IMR-90 (cell line): ENCODE results near the gene AOPEP. TPM values are rescaled to one million over a fixed set of nuclear protein-coding genes. Genes with fewer than 3 reads are reported as not detected.

Experiments used
- ATAC-seq: fragments of 200-7000 bp; cut with Tn5 transposase; 2 replicates; pipeline ENCODE4 v1.9.1; 2020; ENCODE audit warnings: low read depth, mild to moderate bottlenecking, moderate library complexity
- BruUV-seq: library from RNA; stranded (reverse); fragments of 400-500 nt; replicated peaks from 2 replicates; lab custom pipeline; 2021; lab: Mats Ljungman, UMichigan
- CTCF ChIA-PET: fragments of 300-600 bp; formaldehyde crosslinking; extraction: SDS; loops from one replicate; lab custom pipeline; 2021; ENCODE audit warnings: antibody characterized with exemption; lab: Yijun Ruan, JAX
- POLR2A ChIA-PET: fragments of 300-600 bp; sonication (Branson Sonifier 250); formaldehyde crosslinking; loops from one replicate; lab custom pipeline; 2022; ENCODE audit warnings: antibody characterized with exemption; ENCODE audit not compliant: unreplicated experiment; lab: Charles Lee
- DNase-seq: peaks from one replicate; pipeline ENCODE4 v3.0.0; 2013
- H2AFZ ChIP-seq: replicated peaks from 2 replicates; pipeline ENCODE3; 2013; ENCODE audit warnings: low read length, mild to moderate bottlenecking; ENCODE audit not compliant: poor library complexity
- H2AK5ac ChIP-seq: 2 replicates; pipeline ENCODE4 v1.6.1; 2013; ENCODE audit warnings: low read depth, low read length, inconsistent platforms
- H2AK9ac ChIP-seq: replicated peaks from 2 replicates; pipeline ENCODE3; 2013; ENCODE audit warnings: mild to moderate bottlenecking, low read depth, low read length, moderate library complexity; ENCODE audit not compliant: poor library complexity
- H2BK120ac ChIP-seq: 2 replicates; pipeline ENCODE4 v1.6.1; 2013; ENCODE audit warnings: low read depth, low read length, inconsistent platforms
- H2BK15ac ChIP-seq: 3 replicates; pipeline ENCODE4 v1.6.1; 2013; ENCODE audit warnings: low read depth, low read length, inconsistent platforms
- H2BK20ac ChIP-seq: 2 replicates; pipeline ENCODE4 v1.6.1; 2013; ENCODE audit warnings: low read depth, mild to moderate bottlenecking, inconsistent platforms, low read length, moderate library complexity
- H2BK5ac ChIP-seq: 2 replicates; pipeline ENCODE4 v1.6.1; 2013; ENCODE audit warnings: mild to moderate bottlenecking, low read depth, low read length, inconsistent platforms; ENCODE audit not compliant: poor library complexity, severe bottlenecking
- H3K14ac ChIP-seq: replicated peaks from 2 replicates; pipeline ENCODE4 v1.6.1; 2013; ENCODE audit warnings: low read depth, low read length, inconsistent platforms
- H3K18ac ChIP-seq: 2 replicates; pipeline ENCODE4 v1.6.1; 2013; ENCODE audit warnings: low read depth, low read length, control low read depth
- H3K23ac ChIP-seq: 2 replicates; pipeline ENCODE4 v1.6.1; 2013; ENCODE audit warnings: low read depth, low read length, inconsistent platforms
- H3K27ac ChIP-seq: 2 replicates; pipeline ENCODE4 v1.5.1; 2013; ENCODE audit warnings: mild to moderate bottlenecking, control low read depth, low read length; ENCODE audit not compliant: insufficient read depth
- H3K27me3 ChIP-seq: 2 replicates; pipeline ENCODE4 v1.6.1; 2013; ENCODE audit warnings: low read length; ENCODE audit not compliant: control insufficient read depth, insufficient read depth
- H3K36me3 ChIP-seq: 2 replicates; pipeline ENCODE4 v1.6.1; 2013; ENCODE audit warnings: low read length, mixed read lengths; ENCODE audit not compliant: control insufficient read depth, insufficient read depth
- H3K4ac ChIP-seq: 2 replicates; pipeline ENCODE4 v1.6.1; 2013; ENCODE audit warnings: low read depth, low read length, inconsistent platforms
- H3K4me1 ChIP-seq: 2 replicates; pipeline ENCODE4 v1.6.1; 2013; ENCODE audit warnings: low read length, mixed read lengths; ENCODE audit not compliant: control insufficient read depth, insufficient read depth
- H3K4me2 ChIP-seq: 2 replicates; pipeline ENCODE4 v1.6.1; 2013; ENCODE audit warnings: low read depth, mild to moderate bottlenecking, control low read depth, low read length, moderate library complexity
- H3K4me3 ChIP-seq: 2 replicates; pipeline ENCODE4 v1.5.1; 2013; ENCODE audit warnings: low read depth, mild to moderate bottlenecking, control low read depth, low read length, moderate library complexity; ENCODE audit not compliant: insufficient read depth
- H3K56ac ChIP-seq: 2 replicates; pipeline ENCODE4 v1.6.1; 2013; ENCODE audit warnings: low read length, inconsistent platforms; ENCODE audit not compliant: insufficient read depth; ENCODE audit errors: extremely low read depth
- H3K79me1 ChIP-seq, 2 experiments: 2 replicates each; pipeline ENCODE4 v1.6.1; 2013; ENCODE audit warnings: low read length in 2 of 2, inconsistent platforms in 1 of 2, low read depth in 1 of 2
- H3K9ac ChIP-seq: 2 replicates; pipeline ENCODE4 v1.6.1; 2013; ENCODE audit warnings: low read depth, low read length, control low read depth
- H3K9me1 ChIP-seq: 2 replicates; pipeline ENCODE4 v1.6.1; 2013; ENCODE audit warnings: low read length, inconsistent platforms; ENCODE audit not compliant: insufficient read depth
- H3K9me3 ChIP-seq: 2 replicates; pipeline ENCODE4 v1.6.1; 2013; ENCODE audit warnings: low read length; ENCODE audit not compliant: control insufficient read depth, insufficient read depth
- H4K20me1 ChIP-seq: 2 replicates; pipeline ENCODE4 v1.6.1; 2013; ENCODE audit warnings: low read length, inconsistent platforms; ENCODE audit not compliant: insufficient read depth
- H4K5ac ChIP-seq: 2 replicates; pipeline ENCODE4 v1.6.1; 2013; ENCODE audit warnings: mild to moderate bottlenecking, low read depth, low read length, control low read depth
- H4K8ac ChIP-seq, 2 experiments: 2 replicates each; pipeline ENCODE4 v1.6.1; 2013; ENCODE audit warnings: low read depth in 2 of 2, low read length in 2 of 2, control low read depth in 1 of 2, inconsistent platforms in 1 of 2
- H4K91ac ChIP-seq: 2 replicates; pipeline ENCODE4 v1.6.1; 2013; ENCODE audit warnings: low read depth, low read length, inconsistent platforms; ENCODE audit not compliant: insufficient read depth
- CHD1 ChIP-seq: IDR thresholded peaks from 2 replicates; pipeline ENCODE4 v1.6.1; 2012; ENCODE audit warnings: low read depth, low read length, improper control_type of control experiment
- CTCF ChIP-seq: conservative IDR thresholded peaks from 2 replicates; pipeline ENCODE4 v1.5.1; 2012; ENCODE audit warnings: mild to moderate bottlenecking, low read depth, low read length, improper control_type of control experiment
- ELK1 ChIP-seq: fragments of 150-350 bp; IDR thresholded peaks from 2 replicates; pipeline ENCODE4 v1.6.1; 2016; ENCODE audit warnings: low read depth, mild to moderate bottlenecking, low read length, moderate library complexity, borderline replicate concordance
- FOS ChIP-seq: fragments of 150-350 bp; IDR thresholded peaks from 2 replicates; pipeline ENCODE4 v1.6.1; 2016; ENCODE audit warnings: low read depth, low read length
- MAFK ChIP-seq: IDR thresholded peaks from 2 replicates; pipeline ENCODE4 v1.6.1; 2012; ENCODE audit warnings: low read depth, low read length, improper control_type of control experiment
- MAZ ChIP-seq: IDR thresholded peaks from 2 replicates; pipeline ENCODE4 v1.6.1; 2012; ENCODE audit warnings: low read depth, mild to moderate bottlenecking, low read length, improper control_type of control experiment, moderate library complexity, borderline replicate concordance
- MXI1 ChIP-seq: IDR thresholded peaks from 2 replicates; pipeline ENCODE4 v1.6.1; 2012; ENCODE audit warnings: low read depth, mild to moderate bottlenecking, low read length, moderate library complexity, borderline replicate concordance
- POLR2A ChIP-seq: IDR thresholded peaks from 2 replicates; pipeline ENCODE4 v1.6.1; 2012; ENCODE audit warnings: mild to moderate bottlenecking, low read depth, low read length
- RAD21 ChIP-seq: IDR thresholded peaks from 2 replicates; pipeline ENCODE4 v1.6.1; 2012; ENCODE audit warnings: low read length, improper control_type of control experiment
- RCOR1 ChIP-seq: IDR thresholded peaks from 2 replicates; pipeline ENCODE4 v1.6.1; 2012; ENCODE audit warnings: mild to moderate bottlenecking, low read length, improper control_type of control experiment; ENCODE audit not compliant: insufficient replicate concordance
- RFX5 ChIP-seq: IDR thresholded peaks from 2 replicates; pipeline ENCODE4 v1.8.0; 2012; ENCODE audit warnings: low read depth, mild to moderate bottlenecking, low read length, moderate library complexity
- USF2 ChIP-seq: fragments of 150-350 bp; IDR thresholded peaks from 2 replicates; pipeline ENCODE4 v1.6.1; 2017; ENCODE audit warnings: mild to moderate bottlenecking, antibody characterized with exemption, low read length, low read depth
- WGBS, 2 experiments: methylation state at CpG; one replicate each; pipeline versions ENCODE4 v1.1.5 to v1.1.7; 2013; ENCODE audit warnings: missing lambda C conversion rate in 2 of 2; ENCODE audit not compliant: insufficient read length in 1 of 2; ENCODE audit errors: extremely low coverage in 2 of 2; 5-methylcytosine and 5-hydroxymethylcytosine counted together
- dilution Hi-C: fragments of 300-500 bp; cut with HindIII; formaldehyde crosslinking; loops from one replicate; pipeline ENCODE4 v1.14.3; 2018; ENCODE audit warnings: low sequenced_read_pairs; ENCODE audit not compliant: unreplicated experiment
- in situ Hi-C: fragments of 300-500 bp; cut with MboI; formaldehyde crosslinking; loops from 3 replicates; pipeline ENCODE4 v1.14.3; 2019; ENCODE audit warnings: low sequenced_read_pairs, inconsistent platforms, mixed read lengths
- intact Hi-C: fragments of 100-400 bp; cut with micrococcal nuclease; formaldehyde crosslinking; loops from 2 replicates; pipeline ENCODE4 v1.10.0; 2022
- polyA plus RNA-seq, 3 experiments: library from polyadenylated mRNA; depleted of rRNA; stranded (reverse); fragments of >200 nt; gene quantifications; 2 replicates each; pipeline ENCODE4 v1.2.3, GENCODE V29; 2012; ENCODE audit warnings: low replicate concordance in 1 of 3
- total RNA-seq: library from RNA; depleted of rRNA; stranded (reverse); fragments of >200 nt; gene quantifications from 2 replicates; pipeline ENCODE4 v1.2.3, GENCODE V29; 2012

AOPEP gene
- total and polyA plus RNA-seq, 2 of the 4 experiments (the other 2 are of a cell fraction), result 34.9 to 38.7 TPM

- Histone ChIP-seq H3K4me1 (peaks cover 8% of the 10 kb centered on the region), H3K79me1 (peaks cover 7 to 14% of the 10 kb centered on the region in 2 experiments; a peak in 1 of 4 replicates), H2AK9ac (no peak overlapping the region), H3K36me3 (no peaks in the 10 kb centered on the region), H3K4me2 (no peak overlapping the region), H2BK20ac (no peak overlapping the region), H2AK5ac (no peak overlapping the region), H3K14ac (no peak overlapping the region), H4K5ac (no peak overlapping the region), H4K20me1 (no peaks in the 10 kb centered on the region), H2AFZ (no peak overlapping the region), H3K4me3 (no peak overlapping the region), H2BK15ac (no peak overlapping the region), H4K8ac (no peak overlapping the region), H3K18ac (no peak overlapping the region), H2BK5ac (no peak overlapping the region), H3K23ac (no peak overlapping the region), H3K27me3 (no peaks in the 10 kb centered on the region), H3K27ac (no peak overlapping the region), H2BK120ac (no peak overlapping the region), H3K9me3 (no peaks in the 10 kb centered on the region; the same call in 1 of the 2 replicates), H3K56ac (no peak overlapping the region), H3K9me1 (peaks cover 3% of the 10 kb centered on the region; the same call in 1 of the 2 replicates), H3K4ac (no peak overlapping the region), H4K91ac (no peak overlapping the region), H3K9ac (no peak overlapping the region)
- TF ChIP-seq RAD21, result no peak
- TF ChIP-seq CHD1, result no peak
- TF ChIP-seq USF2, result no peak
- no peak for TF ChIP-seq ELK1
- no peak for TF ChIP-seq CTCF
- no peak for TF ChIP-seq FOS
- TF ChIP-seq MXI1, result no peak
- no peak for TF ChIP-seq RFX5
- no peak for TF ChIP-seq MAZ
- no peak for TF ChIP-seq RCOR1
- TF ChIP-seq MAFK, result no peak
- TF ChIP-seq POLR2A, result no peak
- CTCF ChIA-PET, result interaction anchor here (0.7 kb wide), 1 partner anchor 288 kb away, joined by 4 read pairs; no protein-coding TSS in a partner anchor
- dilution Hi-C loops (no loop called here), in situ Hi-C loops (no loop called here), intact Hi-C loops (no loop called here)
- no peak for DNase-seq
- POLR2A ChIA-PET, result no interaction called here
- no TSS peak for BruUV-seq
- no CpG with 5 or more reads among the region's 3 CpGs for WGBS, 2 experiments
- ATAC-seq, result no peak
Observed at GRCh38 chr9:94889628-94890027, 163.1 kb downstream of the AOPEP start.
